ENCODE measurements around the gene TNFRSF1B.

TNFRSF1B gene

DNA sequence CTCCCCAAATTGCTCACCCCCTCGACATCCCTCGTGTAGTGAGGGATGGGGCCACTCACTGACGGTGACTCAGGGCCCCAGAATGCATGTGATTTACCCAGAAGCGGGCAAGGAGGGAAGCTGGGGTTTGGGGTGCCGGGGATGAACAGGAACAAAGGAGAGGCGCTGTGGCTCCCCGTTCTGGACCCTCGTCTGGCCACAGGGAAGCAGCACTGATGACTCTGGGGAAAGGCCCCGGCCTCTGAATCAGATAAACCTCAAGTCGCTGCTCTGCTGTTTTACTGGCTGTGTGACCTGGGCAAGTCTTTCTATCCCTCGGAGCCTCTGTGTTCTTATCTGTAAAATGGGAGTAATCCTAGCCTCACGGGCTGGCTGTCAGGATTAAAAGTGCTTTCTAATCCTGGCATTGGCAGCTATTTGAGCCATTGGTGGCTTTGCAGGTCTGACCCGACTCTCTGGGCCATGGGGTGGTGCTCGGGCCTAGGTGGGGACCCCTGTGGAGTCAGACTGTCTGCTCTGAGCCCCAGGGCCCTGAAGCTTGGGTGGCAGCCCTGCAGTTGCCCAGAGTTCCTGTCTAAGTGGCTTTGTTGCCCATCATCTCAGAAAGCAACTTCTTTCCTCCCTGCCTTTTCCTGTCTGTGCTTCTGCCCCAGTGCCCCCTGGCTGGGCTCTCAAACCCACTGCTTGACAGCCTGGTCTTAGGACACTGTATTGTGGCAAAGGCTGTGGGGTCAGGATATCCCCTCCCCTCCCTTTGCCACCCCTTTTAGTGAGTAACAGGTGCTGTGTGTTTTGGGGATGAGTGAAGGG is 5.5 kb downstream of the TNFRSF1B start:
- DNase-seq (ENCODE audit: extremely low spot score): no peak
- CTCF ChIA-PET: no interaction called here
- POLR2A ChIA-PET: no interaction called here
- TF ChIP-seq SUZ12 (IDR thresholded peaks at IDR 0.05) (no peak), TARDBP (IDR thresholded peaks at IDR 0.05) (no peak), L3MBTL2 (conservative IDR thresholded peaks at IDR 0.05) (no peak), BHLHE40 (IDR thresholded peaks at IDR 0.05; ENCODE audit: borderline replicate concordance) (no peak), PKNOX1 (IDR thresholded peaks at IDR 0.05) (no peak), LEF1 (IDR thresholded peaks at IDR 0.05; ENCODE audit: borderline replicate concordance) (no peak), FOXM1 (IDR thresholded peaks at IDR 0.05; ENCODE audit: borderline replicate concordance) (no peak), FOXK2 (IDR thresholded peaks at IDR 0.05) (no peak), FOXA1 (IDR thresholded peaks at IDR 0.05) (no peak)

- TF ChIP-seq NFRKB (IDR thresholded peaks at IDR 0.05) (no peak), SUZ12 (IDR thresholded peaks at IDR 0.05) (no peak), FOXM1 (IDR thresholded peaks at IDR 0.05; ENCODE audit: borderline replicate concordance) (no peak), ZNF384 (IDR thresholded peaks at IDR 0.05) (no peak), ELF4 (IDR thresholded peaks at IDR 0.05) (no peak), PKNOX1 (IDR thresholded peaks at IDR 0.05) (no peak), BHLHE40 (IDR thresholded peaks at IDR 0.05; ENCODE audit: borderline replicate concordance) (no peak)
- no peak for DNase-seq (ENCODE audit: extremely low spot score)
- ChIA-PET CTCF (no interaction called here), POLR2A (no interaction called here)
Measured at GRCh38 chr1:12173041-12173509, 6.3 kb downstream of the TNFRSF1B start.

GRCh38 chr1:12173631-12174121 is 6.9 kb downstream of the TNFRSF1B start:
- ChIA-PET POLR2A (no interaction called here), CTCF (no interaction called here)
- no peak for TF ChIP-seq CTBP1 (IDR thresholded peaks at IDR 0.05; ENCODE audit: borderline replicate concordance)
- no peak for TF ChIP-seq ZNF384 (IDR thresholded peaks at IDR 0.05)
- no peak for TF ChIP-seq HDGF (IDR thresholded peaks at IDR 0.05; ENCODE audit: borderline replicate concordance)
- TF ChIP-seq ELF4 (IDR thresholded peaks at IDR 0.05): no peak
- no peak for TF ChIP-seq NFRKB (IDR thresholded peaks at IDR 0.05)
- no peak for TF ChIP-seq SUZ12 (IDR thresholded peaks at IDR 0.05)
- TF ChIP-seq SP1 (IDR thresholded peaks at IDR 0.05): no peak
- TF ChIP-seq LEF1 (IDR thresholded peaks at IDR 0.05; ENCODE audit: borderline replicate concordance): no peak
- no peak for TF ChIP-seq FOXK2 (IDR thresholded peaks at IDR 0.05)
- TF ChIP-seq TARDBP (IDR thresholded peaks at IDR 0.05): no peak
- no peak for TF ChIP-seq ARNT (IDR thresholded peaks at IDR 0.05)
- no peak for TF ChIP-seq PKNOX1 (IDR thresholded peaks at IDR 0.05)
- TF ChIP-seq BHLHE40 (IDR thresholded peaks at IDR 0.05; ENCODE audit: borderline replicate concordance): no peak
- no peak for TF ChIP-seq FOXA1 (IDR thresholded peaks at IDR 0.05)
- no peak for TF ChIP-seq L3MBTL2 (conservative IDR thresholded peaks at IDR 0.05)
- no peak for DNase-seq (ENCODE audit: extremely low spot score)

- no peak for TF ChIP-seq L3MBTL2 (conservative IDR thresholded peaks at IDR 0.05)
- TF ChIP-seq ELF4 (IDR thresholded peaks at IDR 0.05): no peak
- TF ChIP-seq TARDBP (IDR thresholded peaks at IDR 0.05): no peak
- no peak for DNase-seq (ENCODE audit: extremely low spot score)
- CTCF ChIA-PET: no interaction called here
- POLR2A ChIA-PET: interaction anchor here (1.5 kb wide), 1 partner anchor 12 kb away, joined by 4 read pairs; no protein-coding TSS in a partner anchor
Measured at GRCh38 chr1:12174924-12175810, 8.4 kb downstream of the TNFRSF1B start.

- no peak for DNase-seq (ENCODE audit: extremely low spot score)
- no peak for TF ChIP-seq HDGF (IDR thresholded peaks at IDR 0.05; ENCODE audit: borderline replicate concordance)
- no peak for TF ChIP-seq FOXA1 (IDR thresholded peaks at IDR 0.05)
- no peak for TF ChIP-seq TARDBP (IDR thresholded peaks at IDR 0.05)
- no peak for TF ChIP-seq NFRKB (IDR thresholded peaks at IDR 0.05)
- no peak for TF ChIP-seq L3MBTL2 (conservative IDR thresholded peaks at IDR 0.05)
- no peak for TF ChIP-seq FOXM1 (IDR thresholded peaks at IDR 0.05; ENCODE audit: borderline replicate concordance)
- no peak for TF ChIP-seq ELF4 (IDR thresholded peaks at IDR 0.05)
- no peak for TF ChIP-seq LEF1 (IDR thresholded peaks at IDR 0.05; ENCODE audit: borderline replicate concordance)
- TF ChIP-seq ZNF384 (IDR thresholded peaks at IDR 0.05): no peak
- no peak for TF ChIP-seq CTBP1 (IDR thresholded peaks at IDR 0.05; ENCODE audit: borderline replicate concordance)
- TF ChIP-seq BHLHE40 (IDR thresholded peaks at IDR 0.05; ENCODE audit: borderline replicate concordance): no peak
- no peak for TF ChIP-seq SUZ12 (IDR thresholded peaks at IDR 0.05)
- no peak for TF ChIP-seq FOXK2 (IDR thresholded peaks at IDR 0.05)
- CTCF ChIA-PET: interaction anchor here (1.2 kb wide), 1 partner anchor 32 kb away, joined by 4 read pairs; no protein-coding TSS in a partner anchor
- POLR2A ChIA-PET: interaction anchor here (1.5 kb wide), 1 partner anchor 14 kb away, joined by 4 read pairs; no protein-coding TSS in a partner anchor
Measured at GRCh38 chr1:12176298-12177118, 9.7 kb downstream of the TNFRSF1B start.
